A549 (cell line): ENCODE measurements around the gene CD180.

Source experiments
- CHD2 ChIP-seq: fragments of 150-350 bp; IDR thresholded peaks from 2 replicates; pipeline ENCODE4 v1.6.1; 2014; ENCODE audit warnings: low read length; ENCODE audit not compliant: partially characterized antibody
- CTCF ChIP-seq: fragments of >200 bp; sonication (Bioruptor Twin); formaldehyde crosslinking; IDR thresholded peaks from 3 replicates; pipeline ENCODE4 v1.5.1; 2016
- EHMT2 ChIP-seq: fragments of 200-600 bp; sonication (generic); IDR thresholded peaks from 2 replicates; pipeline ENCODE4 v1.6.1; 2016; ENCODE audit warnings: antibody characterized with exemption, low read depth, mild to moderate bottlenecking, moderate library complexity
- ELK1 ChIP-seq: fragments of 150-350 bp; IDR thresholded peaks from 2 replicates; pipeline ENCODE4 v1.6.1; 2014; ENCODE audit warnings: low read depth, mild to moderate bottlenecking, low read length
- EP300 ChIP-seq, 2 experiments: fragments of >200 bp; sonication (Bioruptor Twin); formaldehyde crosslinking; IDR thresholded peaks; 2 replicates in 1 of 2; 3 replicates in 1 of 2; pipeline ENCODE4 v1.6.1; 2016 to 2017
- SMC3 ChIP-seq: fragments of >200 bp; sonication (Bioruptor Twin); formaldehyde crosslinking; IDR thresholded peaks from 3 replicates; pipeline ENCODE4 v1.6.1; 2018; ENCODE audit warnings: inconsistent platforms
- TP53 ChIP-seq: fragments of 250-450 bp; sonication (Bioruptor Pico); IDR thresholded peaks from 2 replicates; pipeline ENCODE4 v1.5.0; 2021; ENCODE audit warnings: mild to moderate bottlenecking, moderate library complexity

- TF ChIP-seq CTCF (no peak), EHMT2 (no peak), EP300 (IDR thresholded peaks at IDR 0.05) (no peak), CHD2 (no peak), SMC3 (no peak), ELK1 (no peak), TP53 (no peak)
These were observed 55.0 kb downstream of the CD180 start for GRCh38 chr5:67141644-67142043.
